Fibroblast of skin of back (primary cell): ENCODE measurements around the gene ARHGEF3. TPM values are rescaled to one million over a fixed set of nuclear protein-coding genes. Genes with fewer than 3 reads are reported as not detected.

ENCODE experiments used
- DNase-seq: peaks from one replicate; pipeline ENCODE4 v3.0.0-alpha.2; 2013
- polyA plus RNA-seq, 2 experiments: library from polyadenylated mRNA; unstranded; fragments of 120-200 nt; gene quantifications; one replicate each; pipeline ENCODE4 v1.2.1, GENCODE V29; 2013; ENCODE audit not compliant: insufficient read length in 2 of 2

Gene ARHGEF3
- 1.6 TPM for polyA plus RNA-seq (2013, experiment 1 of 2; ENCODE audit: insufficient read length)
- polyA plus RNA-seq (2013, experiment 2 of 2; ENCODE audit: insufficient read length): 2.0 TPM

GRCh38 chr3:56801662-56802377 lies at the start of gene ARHGEF3:
Gene ARHGEF3 (minus strand): TSS chr3:56801949. CDS start chr3:56801798, 151 bp downstream.
- DNase-seq: peak; percentile 71

GRCh38 chr3:56849698-56850097 lies 47.9 kb upstream of the ARHGEF3 start:
- no peak for DNase-seq

GRCh38 chr3:56845505-56845904 lies 43.8 kb upstream of the ARHGEF3 start:
- peak; percentile 36 for DNase-seq

- no peak for DNase-seq
Observed at GRCh38 chr3:56844536-56844935, 42.8 kb upstream of the ARHGEF3 start.

- peak; percentile 56 for DNase-seq
Observed at GRCh38 chr3:56839784-56840715, 38.3 kb upstream of the ARHGEF3 start.

- DNase-seq: no peak
Observed at GRCh38 chr3:56838448-56838847, 36.7 kb upstream of the ARHGEF3 start.

GRCh38 chr3:56837196-56837955 lies 35.6 kb upstream of the ARHGEF3 start:
- DNase-seq: no peak

- no peak for DNase-seq
Observed at GRCh38 chr3:56836276-56837163, 34.8 kb upstream of the ARHGEF3 start.

- no peak for DNase-seq
Observed at GRCh38 chr3:56835650-56836227, 34.0 kb upstream of the ARHGEF3 start.

- no peak for DNase-seq
Observed at GRCh38 chr3:56833536-56833935, 31.8 kb upstream of the ARHGEF3 start.

GRCh38 chr3:56833022-56833421 lies 31.3 kb upstream of the ARHGEF3 start:
- no peak for DNase-seq

- no peak for DNase-seq
Observed at GRCh38 chr3:56831572-56831971, 29.8 kb upstream of the ARHGEF3 start.

GRCh38 chr3:56830884-56831283 lies 29.1 kb upstream of the ARHGEF3 start:
- DNase-seq: no peak

GRCh38 chr3:56829533-56829932 lies 27.8 kb upstream of the ARHGEF3 start:
- no peak for DNase-seq

- no peak for DNase-seq
Observed at GRCh38 chr3:56826831-56827722, 25.3 kb upstream of the ARHGEF3 start.

GRCh38 chr3:56825567-56826438 lies 24.1 kb upstream of the ARHGEF3 start:
- DNase-seq: no peak

- DNase-seq: no peak
Observed at GRCh38 chr3:56823984-56824703, 22.4 kb upstream of the ARHGEF3 start.

GRCh38 chr3:56823421-56823926 lies 21.7 kb upstream of the ARHGEF3 start:
- DNase-seq: no peak
